ENCODE measurements around the gene ELMO2. TPM values are rescaled to one million over a fixed set of nuclear protein-coding genes. Genes with fewer than 3 reads are reported as not detected.

Gene ELMO2
- total RNA-seq, 1 donor from 2014 or later, result 57.8 TPM

DNA sequence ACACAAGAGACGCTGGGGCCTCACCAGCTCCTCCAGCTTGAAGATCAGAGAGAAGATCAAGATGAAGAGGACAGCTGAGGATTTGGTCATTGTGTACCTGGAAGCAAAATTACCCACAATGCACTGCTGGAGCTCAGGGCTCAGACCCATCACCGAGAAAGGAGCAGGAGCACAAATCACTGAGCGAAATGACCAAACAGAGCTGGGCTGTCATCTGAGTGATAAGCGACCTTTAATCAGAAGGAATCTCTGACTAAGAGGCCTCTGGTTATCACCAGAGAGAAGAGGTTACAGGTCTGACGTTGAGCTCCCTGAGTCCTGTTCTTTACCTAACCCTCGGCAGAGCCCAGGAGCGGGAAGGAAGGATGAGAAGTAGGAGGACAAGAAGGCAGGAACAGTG, 50.6 kb downstream of the ELMO2 start:
- no peaks in the 10 kb centered on the region for H3K27me3 Mint-ChIP-seq (ENCODE audit: unreplicated experiment)
- H3K9me3 Mint-ChIP-seq (ENCODE audit: unreplicated experiment), result no peaks in the 10 kb centered on the region
- no peak for TF ChIP-seq CTCF (IDR thresholded peaks at IDR 0.05)
- DNase-seq (ENCODE audit: extremely low spot score, unreplicated experiment), result no peak
- H3K4me1 Mint-ChIP-seq (ENCODE audit: unreplicated experiment), result peaks cover 24% of the 10 kb centered on the region
- H3K4me3 Mint-ChIP-seq (ENCODE audit: unreplicated experiment), result no peak overlapping the region
- no peak overlapping the region for H3K27ac Mint-ChIP-seq (ENCODE audit: unreplicated experiment)
- H3K36me3 Mint-ChIP-seq (ENCODE audit: unreplicated experiment), result peaks cover 19% of the 10 kb centered on the region

DNA sequence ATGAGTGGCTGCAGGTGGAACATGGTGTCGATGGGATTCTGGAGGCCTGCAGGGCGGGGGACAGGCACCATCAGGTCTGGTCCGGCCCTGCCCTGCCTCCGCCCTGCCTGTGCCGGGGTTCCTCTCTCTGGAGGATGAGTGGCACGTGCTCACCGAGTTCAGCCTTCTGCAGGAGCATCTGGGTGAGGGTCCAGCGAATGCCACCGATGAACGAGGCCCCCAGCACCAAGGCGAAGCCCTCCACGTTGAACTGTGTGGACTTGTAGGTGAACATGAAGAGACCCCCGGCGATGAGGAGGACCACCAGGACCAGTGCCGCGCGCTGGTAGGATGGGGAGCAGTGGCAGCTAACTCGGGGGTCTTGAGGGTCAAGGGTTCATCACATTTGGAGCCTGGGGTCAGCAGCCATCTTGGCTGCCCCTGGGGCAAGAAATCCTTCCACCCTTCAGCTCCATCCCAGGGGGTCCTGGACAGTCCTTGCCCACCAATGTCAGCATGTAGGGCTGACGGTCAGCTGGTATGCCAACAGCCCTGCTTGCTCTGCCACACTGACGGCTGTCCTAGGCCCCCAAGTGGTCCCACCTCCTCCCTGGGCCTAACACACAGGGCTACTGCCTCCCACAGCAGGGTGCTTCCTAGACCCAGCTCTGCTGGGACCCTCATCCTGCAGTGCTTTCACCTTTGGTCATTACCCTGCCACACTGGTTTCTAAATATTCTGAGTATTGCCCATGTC, 51.3 kb downstream of the ELMO2 start:
- no peaks in the 10 kb centered on the region for H3K9me3 Mint-ChIP-seq (ENCODE audit: unreplicated experiment)
- no peak for DNase-seq (ENCODE audit: extremely low spot score, unreplicated experiment)

DNA sequence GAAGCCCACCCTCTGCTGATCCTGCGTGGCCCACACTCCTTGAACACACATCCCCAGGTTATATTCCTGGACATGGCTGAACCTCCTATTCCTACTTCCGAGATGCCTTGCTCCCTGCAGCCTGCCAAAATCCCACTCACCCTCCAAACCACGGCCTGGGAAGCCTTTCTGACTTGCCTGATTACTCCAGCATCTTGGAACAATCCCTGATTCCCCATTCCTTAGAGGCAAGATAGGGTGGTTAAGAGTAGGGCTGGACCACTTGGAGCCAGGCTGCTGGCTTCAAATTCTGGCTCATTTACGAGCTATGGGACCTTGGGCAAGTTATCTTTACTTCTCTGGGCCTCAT, 52.2 kb downstream of the ELMO2 start:
- no peak for DNase-seq (ENCODE audit: extremely low spot score, unreplicated experiment)

More for the DNA sequence above, 51.3 kb downstream of the ELMO2 start:
- H3K27me3 Mint-ChIP-seq (ENCODE audit: unreplicated experiment), result no peaks in the 10 kb centered on the region
- H3K4me3 Mint-ChIP-seq (ENCODE audit: unreplicated experiment), result no peak overlapping the region
- no peak overlapping the region for H3K27ac Mint-ChIP-seq (ENCODE audit: unreplicated experiment)
- peaks cover 31% of the 10 kb centered on the region for H3K4me1 Mint-ChIP-seq (ENCODE audit: unreplicated experiment)
- no peak for TF ChIP-seq CTCF (IDR thresholded peaks at IDR 0.05)
- H3K36me3 Mint-ChIP-seq (ENCODE audit: unreplicated experiment), result peaks cover 19% of the 10 kb centered on the region

GRCh38 chr20:46353500-46354206, 52.8 kb downstream of the ELMO2 start:
- Mint-ChIP-seq H3K36me3 (ENCODE audit: unreplicated experiment) (peaks cover 16% of the 10 kb centered on the region), H3K27me3 (ENCODE audit: unreplicated experiment) (no peaks in the 10 kb centered on the region), H3K4me1 (ENCODE audit: unreplicated experiment) (peaks cover 34% of the 10 kb centered on the region), H3K4me3 (ENCODE audit: unreplicated experiment) (no peak overlapping the region), H3K9me3 (ENCODE audit: unreplicated experiment) (no peaks in the 10 kb centered on the region), H3K27ac (ENCODE audit: unreplicated experiment) (no peak overlapping the region)
- no peak for DNase-seq (ENCODE audit: extremely low spot score, unreplicated experiment)
- TF ChIP-seq CTCF (IDR thresholded peaks at IDR 0.05), result no peak

More for the DNA sequence above, 52.2 kb downstream of the ELMO2 start:
- TF ChIP-seq CTCF (IDR thresholded peaks at IDR 0.05), result no peak
- no peak overlapping the region for H3K27ac Mint-ChIP-seq (ENCODE audit: unreplicated experiment)
- H3K4me1 Mint-ChIP-seq (ENCODE audit: unreplicated experiment), result peaks cover 34% of the 10 kb centered on the region
- H3K27me3 Mint-ChIP-seq (ENCODE audit: unreplicated experiment), result no peaks in the 10 kb centered on the region
- H3K9me3 Mint-ChIP-seq (ENCODE audit: unreplicated experiment), result no peaks in the 10 kb centered on the region
- H3K4me3 Mint-ChIP-seq (ENCODE audit: unreplicated experiment), result no peak overlapping the region
- peaks cover 18% of the 10 kb centered on the region for H3K36me3 Mint-ChIP-seq (ENCODE audit: unreplicated experiment)

- H3K9me3 Mint-ChIP-seq (ENCODE audit: unreplicated experiment), result no peaks in the 10 kb centered on the region
- peaks cover 10% of the 10 kb centered on the region for H3K36me3 Mint-ChIP-seq (ENCODE audit: unreplicated experiment)
- DNase-seq (ENCODE audit: extremely low spot score, unreplicated experiment), result no peak
- peak overlapping the region; percentile 95 for H3K27ac Mint-ChIP-seq (ENCODE audit: unreplicated experiment)
- no peak for TF ChIP-seq CTCF (IDR thresholded peaks at IDR 0.05)
- H3K27me3 Mint-ChIP-seq (ENCODE audit: unreplicated experiment), result no peaks in the 10 kb centered on the region
- no peak overlapping the region for H3K4me3 Mint-ChIP-seq (ENCODE audit: unreplicated experiment)
- H3K4me1 Mint-ChIP-seq (ENCODE audit: unreplicated experiment), result peaks cover 34% of the 10 kb centered on the region
Measured at GRCh38 chr20:46352370-46352938, 54.0 kb downstream of the ELMO2 start.

Data from osteocyte (in vitro differentiated cells).